ENCODE measurements around the gene EMID1. TPM values are rescaled to one million over a fixed set of nuclear protein-coding genes. Genes with fewer than 3 reads are reported as not detected.

EMID1 gene
- total RNA-seq, 1 donor from 2014 or later = not detected

DNA sequence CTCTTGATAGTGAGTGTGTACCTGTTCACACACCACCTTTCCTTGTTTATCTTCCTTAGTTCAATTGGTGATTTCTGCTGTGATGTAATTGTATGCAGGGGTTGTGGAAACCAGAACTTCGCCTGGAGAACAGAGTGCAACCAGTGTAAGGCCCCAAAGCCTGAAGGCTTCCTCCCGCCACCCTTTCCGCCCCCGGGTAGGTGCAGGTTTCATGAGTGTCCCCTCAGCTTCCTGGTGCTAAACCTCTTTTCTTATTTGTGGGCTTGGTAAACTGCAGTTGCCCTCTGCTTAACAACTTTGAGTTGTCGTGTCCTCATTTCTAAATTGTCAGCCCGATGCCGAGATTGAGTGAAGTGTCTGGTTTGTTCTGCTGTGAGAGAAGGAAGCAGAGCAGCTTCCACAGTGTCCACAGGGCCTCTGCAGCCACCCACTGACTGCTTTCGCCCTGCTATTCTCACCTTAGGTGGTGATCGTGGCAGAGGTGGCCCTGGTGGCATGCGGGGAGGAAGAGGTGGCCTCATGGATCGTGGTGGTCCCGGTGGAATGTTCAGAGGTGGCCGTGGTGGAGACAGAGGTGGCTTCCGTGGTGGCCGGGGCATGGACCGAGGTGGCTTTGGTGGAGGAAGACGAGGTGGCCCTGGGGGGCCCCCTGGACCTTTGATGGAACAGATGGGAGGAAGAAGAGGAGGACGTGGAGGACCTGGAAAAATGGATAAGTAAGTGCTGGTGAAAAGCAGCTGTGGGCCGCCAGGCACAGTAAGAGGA lies 93.6 kb downstream of the EMID1 start:
- ATAC-seq (ENCODE audit: low read depth) (no peak), DNase-seq (no peak)
- TF ChIP-seq, protein P1, sequence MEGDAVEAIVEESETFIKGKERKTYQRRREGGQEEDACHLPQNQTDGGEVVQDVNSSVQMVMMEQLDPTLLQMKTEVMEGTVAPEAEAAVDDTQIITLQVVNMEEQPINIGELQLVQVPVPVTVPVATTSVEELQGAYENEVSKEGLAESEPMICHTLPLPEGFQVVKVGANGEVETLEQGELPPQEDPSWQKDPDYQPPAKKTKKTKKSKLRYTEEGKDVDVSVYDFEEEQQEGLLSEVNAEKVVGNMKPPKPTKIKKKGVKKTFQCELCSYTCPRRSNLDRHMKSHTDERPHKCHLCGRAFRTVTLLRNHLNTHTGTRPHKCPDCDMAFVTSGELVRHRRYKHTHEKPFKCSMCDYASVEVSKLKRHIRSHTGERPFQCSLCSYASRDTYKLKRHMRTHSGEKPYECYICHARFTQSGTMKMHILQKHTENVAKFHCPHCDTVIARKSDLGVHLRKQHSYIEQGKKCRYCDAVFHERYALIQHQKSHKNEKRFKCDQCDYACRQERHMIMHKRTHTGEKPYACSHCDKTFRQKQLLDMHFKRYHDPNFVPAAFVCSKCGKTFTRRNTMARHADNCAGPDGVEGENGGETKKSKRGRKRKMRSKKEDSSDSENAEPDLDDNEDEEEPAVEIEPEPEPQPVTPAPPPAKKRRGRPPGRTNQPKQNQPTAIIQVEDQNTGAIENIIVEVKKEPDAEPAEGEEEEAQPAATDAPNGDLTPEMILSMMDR (IDR thresholded peaks at IDR 0.05) = no peak
- no peaks in the 10 kb centered on the region for H3K9me3 Mint-ChIP-seq
- POLR2A ChIA-PET = no interaction called here
- CTCF ChIA-PET = no interaction called here
- no peak overlapping the region for H3K27ac Mint-ChIP-seq
- intact Hi-C loops (cut with micrococcal nuclease) = no loop called here
- peaks cover 65% of the 10 kb centered on the region for H3K36me3 Mint-ChIP-seq (ENCODE audit: low read depth)
- no peaks in the 10 kb centered on the region for H3K27me3 Mint-ChIP-seq
- H3K4me3 Mint-ChIP-seq = no peak overlapping the region
- H3K4me1 Mint-ChIP-seq = peaks cover 2% of the 10 kb centered on the region

- DNase-seq (no peak), ATAC-seq (ENCODE audit: low read depth) (no peak)
- Mint-ChIP-seq H3K4me3 (no peak overlapping the region), H3K27ac (no peak overlapping the region), H3K36me3 (ENCODE audit: low read depth) (peaks cover 55% of the 10 kb centered on the region), H3K4me1 (peaks cover 2% of the 10 kb centered on the region), H3K9me3 (no peaks in the 10 kb centered on the region), H3K27me3 (peaks cover 5% of the 10 kb centered on the region)
- ChIA-PET POLR2A (no interaction called here), CTCF (no interaction called here)
- intact Hi-C loops (cut with micrococcal nuclease) = no loop called here
- TF ChIP-seq, protein P1 (IDR thresholded peaks at IDR 0.05) = no peak
Observed at GRCh38 chr22:29300467-29300806, 94.7 kb downstream of the EMID1 start.

DNA sequence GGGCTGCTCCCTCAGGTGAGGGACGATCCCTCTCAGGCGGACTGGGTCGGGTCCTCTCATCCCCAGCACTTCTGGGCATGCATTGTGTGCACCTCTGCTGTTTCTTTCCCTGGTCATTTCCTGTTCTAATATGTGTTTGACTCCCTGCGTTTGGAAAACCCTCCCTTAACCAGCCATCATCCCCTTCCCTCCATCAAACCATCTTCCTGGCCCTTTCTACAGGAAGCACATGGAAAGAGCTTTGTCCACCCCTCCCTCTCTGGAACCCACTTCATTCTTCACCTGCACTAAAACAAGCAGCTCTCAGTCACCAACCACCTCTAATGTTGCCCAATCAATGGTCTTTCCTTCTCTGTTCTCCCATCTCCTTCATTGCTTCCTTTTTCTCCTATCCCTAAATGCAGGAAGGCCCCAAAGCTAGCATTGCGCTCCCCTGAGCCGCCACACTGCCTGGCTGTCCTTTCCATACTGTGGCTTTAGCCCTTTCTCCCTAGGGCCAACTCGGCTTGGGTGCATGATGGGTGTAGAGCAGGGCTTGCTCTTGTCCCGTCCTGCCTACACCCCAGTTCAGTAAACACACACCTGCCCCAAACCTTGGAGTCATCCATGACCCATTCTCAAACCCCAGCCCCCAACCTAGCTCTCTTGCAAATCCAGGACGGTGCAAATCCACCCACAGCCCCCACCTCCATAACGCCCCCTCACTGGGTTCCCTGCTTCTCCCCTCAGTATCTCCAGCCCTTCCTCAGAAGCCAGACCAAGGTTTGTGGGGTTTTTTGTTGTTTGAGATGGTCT lies 95.3 kb downstream of the EMID1 start:
- Mint-ChIP-seq H3K9me3 (no peaks in the 10 kb centered on the region), H3K4me3 (no peak overlapping the region), H3K36me3 (ENCODE audit: low read depth) (peaks cover 50% of the 10 kb centered on the region), H3K27ac (no peak overlapping the region), H3K4me1 (peaks cover 6% of the 10 kb centered on the region), H3K27me3 (peaks cover 8% of the 10 kb centered on the region)
- ATAC-seq (ENCODE audit: low read depth) (no peak), DNase-seq (no peak)
- ChIA-PET CTCF (no interaction called here), POLR2A (no interaction called here)
- intact Hi-C loops (cut with micrococcal nuclease) = no loop called here
- TF ChIP-seq, protein P1 (IDR thresholded peaks at IDR 0.05) = no peak

GRCh38 chr22:29301716-29302401 lies 96.2 kb downstream of the EMID1 start:
- TF ChIP-seq, protein P1 (IDR thresholded peaks at IDR 0.05) = no peak
- Mint-ChIP-seq H3K4me1 (peaks cover 12% of the 10 kb centered on the region), H3K27me3 (peaks cover 8% of the 10 kb centered on the region), H3K9me3 (no peaks in the 10 kb centered on the region), H3K4me3 (no peak overlapping the region), H3K36me3 (ENCODE audit: low read depth) (peaks cover 42% of the 10 kb centered on the region), H3K27ac (no peak overlapping the region)
- ATAC-seq (ENCODE audit: low read depth) (no peak), DNase-seq (no peak)
- ChIA-PET POLR2A (no interaction called here), CTCF (no interaction called here)
- intact Hi-C loops (cut with micrococcal nuclease) = no loop called here

- DNase-seq (no peak), ATAC-seq (ENCODE audit: low read depth) (no peak)
- TF ChIP-seq, protein P1 (IDR thresholded peaks at IDR 0.05) = no peak
- ChIA-PET CTCF (no interaction called here), POLR2A (interaction anchor here (0.6 kb wide), 1 partner anchor 159 kb away, joined by 4 read pairs; no protein-coding TSS in a partner anchor)
- Mint-ChIP-seq H3K4me3 (no peak overlapping the region), H3K4me1 (peaks cover 13% of the 10 kb centered on the region), H3K9me3 (no peaks in the 10 kb centered on the region), H3K36me3 (ENCODE audit: low read depth) (peaks cover 37% of the 10 kb centered on the region), H3K27me3 (peaks cover 9% of the 10 kb centered on the region), H3K27ac (no peak overlapping the region)
- intact Hi-C loops (cut with micrococcal nuclease) = no loop called here
Observed at GRCh38 chr22:29302402-29302680, 96.6 kb downstream of the EMID1 start.

All from activated B cell treated with CpG ODN at 0.5 μM for 24 hours (primary cell).